ENCODE measurements around the gene GTSE1. TPM values are rescaled to one million over a fixed set of nuclear protein-coding genes. Genes with fewer than 3 reads are reported as not detected.

Gene GTSE1
- polyA plus RNA-seq, 3 donors: 13.6 to 13.9 (median 13.7) TPM

- DNase-seq (ENCODE audit: low read depth in 3 of 3, low spot score in 2 of 3): no peak
Observed at GRCh38 chr22:46350646-46351045, 54.0 kb downstream of the GTSE1 start.

GRCh38 chr22:46351131-46351735 lies 54.6 kb downstream of the GTSE1 start:
- DNase-seq (ENCODE audit: low read depth in 3 of 3, low spot score in 2 of 3): no peak

DNA sequence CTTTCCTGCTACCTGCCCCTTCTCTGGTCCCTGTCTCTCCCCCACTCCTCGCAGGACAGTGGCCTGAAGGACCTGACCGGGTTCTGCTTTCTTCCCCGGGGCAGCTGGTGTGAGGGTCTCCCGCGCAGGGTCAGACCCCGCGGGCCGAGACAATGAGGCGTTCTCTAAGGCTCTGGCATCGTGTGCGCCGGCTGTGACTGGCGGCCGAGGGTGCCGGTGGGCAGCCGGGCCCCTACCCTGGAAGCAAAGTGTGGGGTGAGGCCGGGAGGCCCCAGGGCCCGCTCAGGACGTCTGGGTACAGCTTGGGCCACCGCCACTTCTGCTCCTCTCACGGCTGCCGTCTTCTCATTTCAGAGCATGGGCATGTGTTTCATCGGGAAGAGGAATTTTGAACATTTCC lies 55.1 kb downstream of the GTSE1 start:
- no peak for DNase-seq (ENCODE audit: low read depth in 3 of 3, low spot score in 2 of 3)

DNA sequence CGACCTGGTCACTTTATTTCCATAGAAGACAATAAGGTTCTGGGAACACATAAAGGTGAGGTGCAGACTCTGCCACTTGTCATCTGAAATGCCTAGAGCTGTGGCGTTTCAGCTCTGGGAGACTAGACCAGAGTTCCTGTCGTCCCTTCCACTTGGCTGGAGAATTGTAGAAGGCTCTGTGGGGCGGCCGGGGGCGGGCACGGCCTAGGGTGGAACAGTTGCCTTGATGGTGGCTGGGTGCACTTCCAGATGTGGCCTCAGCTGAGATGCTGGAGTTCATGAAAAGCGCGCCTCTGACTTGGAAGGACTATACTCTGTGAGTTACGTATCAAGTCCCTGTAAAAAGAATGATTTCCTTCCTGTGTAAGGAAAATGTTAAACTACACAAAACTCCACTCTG lies 55.6 kb downstream of the GTSE1 start:
- no peak for DNase-seq (ENCODE audit: low read depth in 3 of 3, low spot score in 2 of 3)

DNA sequence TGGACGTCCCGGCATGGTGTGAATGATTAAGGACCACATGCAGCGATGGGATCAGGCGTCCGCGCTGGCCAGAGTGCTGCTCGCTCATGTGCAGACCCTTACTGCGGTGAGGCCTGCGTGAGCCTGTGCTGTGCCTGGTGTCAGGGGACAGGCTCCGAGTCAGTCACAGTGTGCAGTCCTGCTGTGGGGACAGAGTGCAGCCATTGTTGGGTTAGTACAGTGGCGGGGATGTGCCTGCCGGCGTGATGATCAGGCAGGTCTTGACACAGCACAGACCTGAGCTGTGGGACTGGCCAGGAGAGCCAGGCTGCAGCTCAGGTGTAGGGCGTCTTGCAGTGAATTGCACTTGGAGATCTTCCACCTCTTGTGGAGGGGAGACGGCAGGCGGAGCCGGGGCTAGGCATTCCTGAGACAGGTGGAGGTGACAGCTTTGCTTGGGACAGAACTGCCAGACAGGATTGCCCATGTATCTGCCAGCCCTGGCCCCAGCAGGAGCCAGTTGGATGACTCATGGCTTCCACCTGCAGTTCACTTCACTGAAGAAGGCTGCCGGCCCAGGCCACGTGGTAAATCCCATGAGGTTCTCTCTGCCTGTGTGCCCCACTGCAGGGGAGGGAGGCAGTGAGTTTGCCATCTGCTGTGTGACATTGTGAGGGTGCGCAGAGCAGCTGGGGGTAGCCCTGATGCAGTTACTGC lies 56.2 kb downstream of the GTSE1 start:
- no peak for DNase-seq (ENCODE audit: low read depth in 3 of 3, low spot score in 2 of 3)

DNA sequence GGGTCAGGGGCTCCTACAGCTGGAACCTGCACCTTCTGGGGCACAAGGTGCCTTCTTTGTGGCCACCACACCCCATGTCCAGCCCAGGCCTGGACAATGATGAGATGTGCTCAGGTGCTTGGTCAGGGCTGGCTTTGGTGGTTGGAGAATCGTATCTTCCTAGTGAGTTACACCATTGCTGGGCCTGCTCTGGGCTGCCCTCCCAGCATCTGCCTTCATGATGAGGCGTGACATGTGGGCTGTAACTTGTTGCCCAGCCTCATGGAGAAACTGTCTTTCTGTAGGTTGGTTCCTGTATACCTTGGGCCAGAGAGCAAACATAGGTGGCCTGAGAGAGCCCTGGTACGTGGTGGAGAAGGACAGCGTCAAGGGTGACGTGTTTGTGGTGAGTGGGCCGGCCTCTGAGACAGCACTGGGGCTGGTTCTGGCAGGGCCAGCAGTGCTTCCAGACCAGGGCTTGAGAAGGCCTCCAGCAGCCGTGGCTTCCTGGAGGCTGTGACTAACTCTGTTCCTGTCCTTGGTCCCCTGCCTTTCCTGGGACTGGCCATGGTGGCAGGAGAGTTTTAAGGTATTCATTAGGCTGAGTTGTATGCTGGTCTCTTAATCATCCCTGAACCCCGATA lies 56.9 kb downstream of the GTSE1 start:
- DNase-seq (ENCODE audit: low read depth in 3 of 3, low spot score in 2 of 3): no peak

GRCh38 chr22:46354176-46354992 lies 57.7 kb downstream of the GTSE1 start:
- no peak for DNase-seq (ENCODE audit: low read depth in 3 of 3, low spot score in 2 of 3)

DNA sequence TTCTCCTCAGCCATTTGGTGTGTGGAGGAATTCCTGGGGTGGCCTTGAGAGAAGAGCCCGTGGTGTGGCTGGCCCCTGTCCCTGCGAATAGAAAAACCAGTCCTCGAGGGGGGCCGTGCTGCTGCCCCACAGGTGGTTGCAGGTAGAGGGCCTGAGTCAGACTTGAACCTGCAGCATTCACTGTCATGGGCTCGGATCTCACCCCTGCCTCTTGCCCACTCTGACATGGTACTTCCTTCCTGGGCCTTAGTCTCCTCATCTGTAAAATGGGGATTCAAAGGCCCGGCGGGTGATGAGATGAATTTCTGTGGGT lies 58.3 kb downstream of the GTSE1 start:
- no peak for DNase-seq (ENCODE audit: low read depth in 3 of 3, low spot score in 2 of 3)

GRCh38 chr22:46355369-46355995 lies 58.8 kb downstream of the GTSE1 start:
- no peak for DNase-seq (ENCODE audit: low read depth in 3 of 3, low spot score in 2 of 3)

DNA sequence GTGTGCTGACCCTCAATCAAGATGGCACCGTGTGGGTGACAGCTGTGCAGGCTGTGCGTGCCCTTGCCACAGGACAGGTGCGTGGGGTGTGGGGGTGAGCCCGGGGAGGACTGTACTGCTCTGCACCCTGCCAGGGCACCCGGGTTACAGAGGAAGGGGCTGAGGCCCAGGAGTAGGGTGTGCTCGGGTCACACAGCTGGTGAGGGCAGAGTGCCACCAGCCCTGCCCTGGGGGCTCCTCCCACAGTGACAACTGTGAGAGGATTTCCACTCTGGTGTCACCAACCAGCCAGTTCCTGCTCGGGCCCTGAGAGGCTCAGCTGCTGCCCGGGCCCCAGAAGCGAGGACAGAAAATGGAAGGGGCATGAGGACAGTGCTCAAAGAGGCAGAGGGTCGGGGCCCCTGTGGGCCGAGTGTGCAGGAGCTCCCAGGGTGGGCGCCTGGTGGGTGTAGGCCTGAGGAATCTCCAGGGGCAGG lies 59.4 kb downstream of the GTSE1 start:
- no peak for DNase-seq (ENCODE audit: low read depth in 3 of 3, low spot score in 2 of 3)

GRCh38 chr22:46356496-46357480 lies 60.1 kb downstream of the GTSE1 start:
- no peak for DNase-seq (ENCODE audit: low read depth in 3 of 3, low spot score in 2 of 3)

DNA sequence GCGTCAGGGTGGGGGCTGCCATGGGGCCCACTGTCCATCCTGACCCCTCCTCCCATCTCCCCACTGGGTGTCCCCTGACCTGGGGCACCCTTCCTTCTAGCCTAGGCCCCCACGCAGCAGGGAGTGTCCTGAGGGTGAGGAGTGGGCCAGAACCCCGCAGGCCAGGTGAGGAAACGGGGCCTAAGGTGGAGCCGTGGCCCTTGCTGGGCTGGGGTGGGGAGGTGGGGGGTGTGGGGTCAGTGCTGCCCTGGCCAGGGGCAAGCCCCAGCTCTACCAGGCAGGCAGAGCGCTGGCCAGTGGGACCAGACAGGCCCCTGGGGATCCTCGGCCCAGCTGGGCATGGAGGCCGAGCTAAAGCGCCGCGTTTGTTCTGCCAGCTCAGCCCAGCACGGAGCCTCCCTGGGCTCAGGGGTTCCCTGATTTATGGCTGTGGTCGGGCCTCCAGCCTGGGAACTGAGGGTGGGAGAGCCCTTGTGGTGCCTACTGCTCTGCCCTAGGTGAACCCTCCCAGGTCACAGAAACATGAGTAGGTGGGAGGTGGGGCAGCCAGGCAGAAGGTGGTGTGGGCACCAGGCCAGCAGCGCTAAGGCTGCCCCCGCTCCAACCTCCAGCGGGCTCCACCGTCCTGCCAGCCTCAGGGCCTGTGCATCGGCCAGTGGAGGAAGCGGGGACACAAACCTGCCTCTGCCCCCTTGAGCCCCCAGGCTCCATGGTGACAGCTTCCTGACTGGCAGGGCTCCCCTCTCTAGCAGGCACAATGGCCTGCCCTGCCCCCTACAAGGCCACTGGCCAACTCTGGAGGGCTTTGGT lies 61.2 kb downstream of the GTSE1 start:
- no peak for DNase-seq (ENCODE audit: low read depth in 3 of 3, low spot score in 2 of 3)

- no peak for DNase-seq (ENCODE audit: low read depth in 3 of 3, low spot score in 2 of 3)
Observed at GRCh38 chr22:46358766-46359165, 62.1 kb downstream of the GTSE1 start.

DNA sequence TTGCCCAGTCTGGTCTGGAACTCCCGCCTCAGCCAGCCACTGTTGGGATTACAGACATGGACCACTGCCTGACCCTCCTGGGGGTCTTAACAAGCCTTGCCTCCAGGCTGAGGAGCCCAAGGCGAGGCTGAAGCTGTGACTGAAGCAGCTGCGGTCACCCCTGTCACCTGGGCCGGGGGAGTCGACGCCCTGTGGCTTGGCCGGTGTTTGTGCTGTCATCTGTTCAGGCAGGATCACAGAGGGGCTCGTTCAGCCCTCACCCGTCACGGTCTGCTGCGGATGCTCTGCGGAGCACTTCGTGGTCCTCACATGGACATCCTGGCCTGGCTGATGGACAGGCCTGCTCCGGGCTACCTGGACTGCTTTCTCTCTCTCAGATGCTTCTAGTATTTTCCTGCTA lies 62.7 kb downstream of the GTSE1 start:
- no peak for DNase-seq (ENCODE audit: low read depth in 3 of 3, low spot score in 2 of 3)

DNA sequence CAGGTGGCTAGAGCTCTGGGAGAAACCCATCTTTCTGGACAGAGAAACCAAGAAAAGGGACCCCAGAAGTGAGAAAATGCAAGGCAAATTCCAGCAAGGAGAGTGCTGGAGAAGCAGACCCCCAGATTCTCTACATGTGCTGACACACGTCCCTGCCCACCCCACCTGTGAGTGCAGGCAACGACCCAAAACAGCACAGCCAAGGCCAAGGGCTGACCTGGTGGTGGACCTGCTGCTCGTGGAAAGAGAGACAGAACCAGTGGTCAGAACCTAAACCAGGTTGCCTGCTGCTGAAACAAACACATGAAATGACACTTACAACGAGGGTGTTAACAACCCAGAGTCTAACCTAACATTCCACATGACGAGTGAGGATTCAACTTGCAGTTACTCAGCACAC lies 63.4 kb downstream of the GTSE1 start:
- no peak for DNase-seq (ENCODE audit: low read depth in 3 of 3, low spot score in 2 of 3)

GRCh38 chr22:46360891-46361290 lies 64.2 kb downstream of the GTSE1 start:
- no peak for DNase-seq (ENCODE audit: low read depth in 3 of 3, low spot score in 2 of 3)

GRCh38 chr22:46361826-46362202 lies 65.1 kb downstream of the GTSE1 start:
- no peak for DNase-seq (ENCODE audit: low read depth in 3 of 3, low spot score in 2 of 3)

DNA sequence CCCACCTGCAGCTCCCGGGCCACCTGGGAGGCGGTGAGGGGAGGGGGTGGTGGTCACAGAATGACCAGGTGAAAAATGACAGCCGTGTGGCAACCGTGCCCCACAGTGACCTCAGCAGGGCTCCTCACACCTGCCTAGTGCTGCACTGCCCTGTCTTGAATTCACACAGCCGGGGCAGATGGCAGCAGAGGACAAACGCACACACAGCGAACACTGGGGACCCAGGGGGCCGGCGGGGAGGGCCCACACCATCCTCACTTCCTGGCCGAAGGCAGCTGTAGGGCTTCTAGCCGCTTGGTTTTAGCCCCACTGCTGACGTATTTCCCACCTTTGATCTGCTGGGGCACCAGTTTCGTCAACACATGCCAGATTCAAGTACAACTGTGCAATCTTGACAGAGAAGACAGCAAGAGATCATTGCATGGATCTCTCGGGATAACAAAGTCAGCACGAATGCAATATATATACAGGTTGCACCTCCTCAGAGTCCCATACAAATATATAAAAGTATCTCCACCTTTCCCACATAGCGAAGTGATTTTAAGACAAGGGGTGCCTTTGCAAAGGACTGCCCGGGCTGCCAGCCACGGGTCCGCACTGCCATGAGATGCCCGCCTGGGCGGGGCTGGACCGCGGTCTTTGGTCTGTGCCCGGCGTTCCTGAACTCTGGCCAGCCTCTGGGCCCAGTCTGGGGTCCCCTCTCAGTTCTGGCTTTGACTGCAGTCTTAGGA lies 65.7 kb downstream of the GTSE1 start:
- no peak for DNase-seq (ENCODE audit: low read depth in 3 of 3, low spot score in 2 of 3)
